HG03442 (cell line): ENCODE measurements around the gene KPNA1.
"Not testable (repeated sequence)": the region's sequence is repeated elsewhere in the genome, so short reads cannot be mapped to it uniquely, and the experiment has no call there.

ENCODE experiments used
- ATAC-seq: cut with Tn5 transposase; IDR thresholded peaks from one replicate; pipeline ENCODE4 v1.9.1; 2021; ENCODE audit warnings: mild to moderate bottlenecking, moderate library complexity; ENCODE audit not compliant: unreplicated experiment

The KPNA1 gene

GRCh38 chr3:122520861-122521260, 6.1 kb upstream of the KPNA1 start:
- ATAC-seq: no peak

GRCh38 chr3:122519693-122520092, 5.0 kb upstream of the KPNA1 start:
- ATAC-seq: no peak

- ATAC-seq: no peak
Measured at GRCh38 chr3:122516846-122517360, 2.2 kb upstream of the KPNA1 start.

GRCh38 chr3:122515870-122516269, 1.1 kb upstream of the KPNA1 start:
- no peak for ATAC-seq

GRCh38 chr3:122515020-122515468, 305 bp upstream of the KPNA1 start:
- ATAC-seq: no peak

- ATAC-seq: no peak
Measured at GRCh38 chr3:122513386-122514122, 1.2 kb downstream of the KPNA1 start.

GRCh38 chr3:122512284-122512683, 2.5 kb downstream of the KPNA1 start:
- ATAC-seq: no peak

GRCh38 chr3:122510878-122511535, 3.7 kb downstream of the KPNA1 start:
- ATAC-seq: no peak

- ATAC-seq: not testable (repeated sequence)
Measured at GRCh38 chr3:122508944-122509343, 5.8 kb downstream of the KPNA1 start.

- no peak for ATAC-seq
Measured at GRCh38 chr3:122508135-122508914, 6.4 kb downstream of the KPNA1 start.

- no peak for ATAC-seq
Measured at GRCh38 chr3:122506450-122506849, 8.3 kb downstream of the KPNA1 start.

GRCh38 chr3:122505676-122506075, 9.1 kb downstream of the KPNA1 start:
- ATAC-seq: no peak

GRCh38 chr3:122502941-122503340, 11.8 kb downstream of the KPNA1 start:
- ATAC-seq: no peak

- ATAC-seq: no peak
Measured at GRCh38 chr3:122502139-122502538, 12.6 kb downstream of the KPNA1 start.

- ATAC-seq: not testable (repeated sequence)
Measured at GRCh38 chr3:122500964-122501363, 13.8 kb downstream of the KPNA1 start.

GRCh38 chr3:122498152-122498551, 16.6 kb downstream of the KPNA1 start:
- ATAC-seq: no peak

- peak; percentile 98 for ATAC-seq
Measured at GRCh38 chr3:122497425-122497824, 17.3 kb downstream of the KPNA1 start.

- no peak for ATAC-seq
Measured at GRCh38 chr3:122496508-122496907, 18.2 kb downstream of the KPNA1 start.

- ATAC-seq: no peak
Measured at GRCh38 chr3:122493296-122493695, 21.4 kb downstream of the KPNA1 start.

- no peak for ATAC-seq
Measured at GRCh38 chr3:122488262-122488973, 26.3 kb downstream of the KPNA1 start.

GRCh38 chr3:122484985-122485384, 29.8 kb downstream of the KPNA1 start:
- no peak for ATAC-seq
